ENCODE data around the gene RAD51B.
"Not testable (repeated sequence)": the region's sequence is repeated elsewhere in the genome, so short reads cannot be mapped to it uniquely, and the experiment has no call there.

The RAD51B gene

GRCh38 chr14:68186500-68187276 lies 367.1 kb downstream of the RAD51B start:
- FAIRE-seq: not testable (repeated sequence)

- no peak for FAIRE-seq
Measured at GRCh38 chr14:68188174-68188573, 368.6 kb downstream of the RAD51B start.

- FAIRE-seq: no peak
Measured at GRCh38 chr14:68190032-68190431, 370.5 kb downstream of the RAD51B start.

DNA sequence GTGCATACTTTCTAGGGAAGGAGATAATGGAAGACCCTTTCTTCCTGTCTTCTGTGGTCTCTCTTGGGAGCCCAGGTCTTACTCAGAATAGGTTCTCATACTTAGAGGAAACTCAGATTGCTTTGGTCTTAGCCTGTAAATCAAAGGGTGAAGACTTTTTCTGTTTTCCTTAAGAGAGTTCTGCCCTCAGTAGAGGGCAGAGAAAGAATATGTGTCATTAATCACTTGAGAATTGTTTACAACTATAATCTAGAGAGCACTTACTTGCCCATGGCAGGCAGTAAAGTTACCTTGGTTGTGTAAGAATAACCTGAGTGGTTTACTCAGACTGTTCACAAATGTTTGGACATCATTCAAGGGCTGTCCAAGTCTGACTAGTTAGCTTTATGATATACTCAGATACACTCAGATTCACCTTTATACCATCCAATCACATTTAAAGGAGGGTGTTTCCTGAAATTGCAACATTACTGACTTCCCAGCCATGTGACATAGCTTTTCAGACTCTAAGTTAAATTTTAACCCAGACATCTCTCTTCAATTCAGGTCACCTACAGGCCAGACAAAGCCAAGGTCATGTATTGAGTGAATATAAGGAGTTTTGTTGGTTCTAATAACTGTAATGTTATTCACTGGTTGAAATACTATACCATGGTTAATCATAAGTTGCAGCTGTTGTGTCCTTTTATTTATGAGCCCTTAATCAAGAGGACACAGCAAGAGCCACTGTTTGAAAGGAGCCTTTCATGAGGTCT lies 372.2 kb downstream of the RAD51B start:
- FAIRE-seq: peak; percentile 81

DNA sequence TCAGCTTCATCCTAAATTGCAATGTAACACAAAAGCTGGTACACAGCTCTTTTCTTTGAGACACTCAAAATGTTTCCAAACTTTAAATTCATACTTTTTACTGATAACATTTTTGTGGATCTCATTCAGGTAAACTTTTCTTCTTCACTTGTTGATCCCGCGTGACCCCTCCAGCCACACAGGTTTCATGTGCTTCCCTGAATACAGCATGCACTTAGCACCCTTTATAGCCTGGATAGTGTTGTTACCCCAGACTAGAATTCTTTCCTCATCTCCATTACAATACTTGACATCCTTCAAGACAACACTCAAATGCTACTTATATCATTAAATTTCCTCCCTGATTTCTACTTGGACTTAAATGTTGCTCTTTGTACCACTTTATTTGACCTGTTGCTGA lies 373.4 kb downstream of the RAD51B start:
- FAIRE-seq: no peak

GRCh38 chr14:68193970-68194681 lies 374.5 kb downstream of the RAD51B start:
- peak; percentile 64 for FAIRE-seq

DNA sequence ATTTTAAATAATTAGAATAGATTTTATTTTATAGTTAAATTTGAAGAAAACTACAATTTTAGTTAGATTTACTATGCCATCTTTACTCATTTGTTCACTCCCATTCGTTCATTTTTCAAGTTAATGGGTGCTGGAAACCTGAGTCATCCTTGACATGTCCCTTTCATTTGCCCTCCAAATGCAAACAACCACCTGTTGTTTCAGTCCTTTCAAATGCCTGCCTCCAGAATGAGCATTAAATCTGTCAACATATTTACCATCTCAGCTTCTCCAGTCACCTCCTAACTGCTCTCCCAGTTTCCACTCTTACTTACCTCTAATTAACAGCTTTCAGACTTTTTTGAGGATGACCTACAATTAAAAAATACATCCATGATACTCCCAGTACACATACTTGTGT lies 375.5 kb downstream of the RAD51B start:
- FAIRE-seq: peak; percentile 48

- FAIRE-seq: peak; percentile 72
Measured at GRCh38 chr14:68198713-68199495, 379.3 kb downstream of the RAD51B start.

DNA sequence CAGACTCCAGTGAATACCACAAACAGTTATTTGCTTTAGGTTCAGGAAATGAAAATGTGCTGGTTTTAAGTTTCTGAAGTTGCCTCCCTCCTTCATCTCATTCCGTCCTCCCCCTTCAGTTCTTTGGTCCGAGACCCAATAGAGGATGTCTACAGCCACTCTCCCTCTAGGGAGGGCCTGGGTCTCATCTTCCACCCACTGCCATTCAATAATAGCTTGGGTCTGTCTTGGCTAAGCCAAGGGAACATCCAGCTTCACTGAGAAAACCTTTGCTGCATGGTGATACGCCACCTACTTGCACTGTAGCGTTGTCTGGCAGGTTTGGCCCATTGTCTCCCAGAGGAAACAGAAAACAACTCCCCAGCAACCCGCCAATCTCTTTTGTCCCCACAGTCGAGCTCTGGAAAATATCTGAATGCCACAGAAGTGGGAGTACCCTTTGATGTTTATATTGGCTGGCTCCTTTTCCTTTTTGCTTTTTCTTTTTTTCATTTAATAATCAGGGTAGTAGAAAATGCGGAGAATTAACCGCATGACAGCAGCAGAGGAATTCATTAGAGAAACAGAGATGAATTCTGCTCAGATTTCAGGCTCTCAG lies 380.1 kb downstream of the RAD51B start:
- FAIRE-seq: no peak

GRCh38 chr14:68203871-68204270 lies 384.3 kb downstream of the RAD51B start:
- no peak for FAIRE-seq

DNA sequence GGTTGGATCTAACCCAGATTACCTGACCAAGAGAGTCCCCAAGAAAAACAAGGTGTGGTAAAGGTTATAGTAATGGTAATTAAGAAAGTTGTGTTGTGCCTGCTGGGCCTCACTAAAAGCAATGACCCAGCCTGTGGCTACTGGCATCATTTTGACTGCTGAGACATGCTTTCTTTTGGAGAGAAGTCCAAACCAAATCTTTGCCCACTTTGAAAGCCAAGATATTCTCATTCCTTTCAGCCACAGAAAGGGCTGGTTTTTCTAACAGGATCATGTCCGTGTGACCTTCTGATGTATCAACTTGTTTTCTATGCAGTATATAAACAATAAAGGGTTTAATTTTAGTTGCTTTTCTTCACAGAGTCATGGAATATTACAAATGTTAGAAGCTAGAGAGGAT lies 388.6 kb downstream of the RAD51B start:
- FAIRE-seq: no peak

- FAIRE-seq: no peak
Measured at GRCh38 chr14:68208626-68209317, 389.2 kb downstream of the RAD51B start.

DNA sequence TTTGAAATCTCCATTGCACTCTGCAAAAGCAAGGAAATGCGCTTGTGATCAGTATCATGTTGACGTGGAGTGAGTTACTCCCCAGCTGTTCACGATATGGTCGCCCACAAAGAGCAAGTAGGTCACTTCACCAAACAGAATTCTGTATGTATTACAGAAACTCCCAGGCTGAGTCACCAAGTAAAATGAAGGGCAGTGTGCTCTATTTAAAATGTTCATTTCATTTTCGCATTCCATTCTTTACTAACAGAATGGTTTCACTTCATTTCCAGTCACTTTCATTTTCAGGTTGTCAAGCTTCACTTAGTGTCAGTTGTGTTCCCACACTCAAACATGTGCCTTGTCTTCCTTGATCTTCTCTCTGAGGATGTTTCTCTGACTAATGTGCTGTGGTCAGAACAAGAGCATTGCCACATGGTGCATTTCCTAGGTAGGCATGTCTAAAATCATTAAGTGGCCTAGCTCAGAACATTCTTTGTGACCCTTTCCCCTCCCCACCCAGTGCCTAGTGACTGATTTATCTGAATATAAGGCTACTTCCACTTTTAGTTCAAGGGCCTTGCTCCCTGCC lies 391.2 kb downstream of the RAD51B start:
- no peak for FAIRE-seq

DNA sequence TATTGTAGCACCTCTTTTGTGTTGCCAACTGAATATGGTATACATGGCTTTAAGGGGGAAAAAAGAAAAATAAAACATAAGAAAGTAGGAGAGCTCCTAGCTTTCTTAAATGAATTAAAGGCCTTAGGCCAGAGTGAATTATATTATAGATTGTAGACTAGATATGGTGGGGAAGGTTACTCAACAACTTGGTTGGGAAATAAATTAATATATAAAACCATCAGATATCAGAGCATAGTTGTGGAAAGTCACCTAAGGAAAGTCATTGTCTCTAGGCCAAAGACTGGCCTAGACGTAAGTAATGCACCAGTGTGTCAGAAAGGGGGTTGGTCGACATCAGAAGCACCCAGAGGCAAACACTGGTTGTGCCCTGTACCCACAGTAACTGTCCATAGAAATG lies 391.8 kb downstream of the RAD51B start:
- FAIRE-seq: no peak

DNA sequence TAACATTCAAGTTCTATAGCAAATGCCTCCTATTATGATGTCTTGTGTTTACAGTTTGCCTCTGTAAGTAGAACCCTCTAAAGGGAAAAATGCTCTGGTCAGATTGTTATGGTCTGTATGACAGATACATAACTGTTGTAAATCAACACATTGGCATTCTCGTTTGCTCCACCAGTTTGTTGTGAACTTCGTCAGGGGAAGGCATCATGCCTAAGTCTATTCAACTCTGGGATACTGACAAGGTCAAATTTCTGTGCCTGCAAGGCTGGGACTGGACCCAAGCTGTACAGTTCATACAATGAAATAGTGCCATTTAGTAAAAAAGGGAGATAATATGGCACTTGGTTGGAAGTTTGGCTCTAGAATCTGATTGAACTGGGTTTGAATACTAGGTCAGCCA lies 392.3 kb downstream of the RAD51B start:
- no peak for FAIRE-seq

GRCh38 chr14:68212361-68212760 lies 392.8 kb downstream of the RAD51B start:
- no peak for FAIRE-seq

GRCh38 chr14:68214431-68214830 lies 394.9 kb downstream of the RAD51B start:
- FAIRE-seq: no peak

DNA sequence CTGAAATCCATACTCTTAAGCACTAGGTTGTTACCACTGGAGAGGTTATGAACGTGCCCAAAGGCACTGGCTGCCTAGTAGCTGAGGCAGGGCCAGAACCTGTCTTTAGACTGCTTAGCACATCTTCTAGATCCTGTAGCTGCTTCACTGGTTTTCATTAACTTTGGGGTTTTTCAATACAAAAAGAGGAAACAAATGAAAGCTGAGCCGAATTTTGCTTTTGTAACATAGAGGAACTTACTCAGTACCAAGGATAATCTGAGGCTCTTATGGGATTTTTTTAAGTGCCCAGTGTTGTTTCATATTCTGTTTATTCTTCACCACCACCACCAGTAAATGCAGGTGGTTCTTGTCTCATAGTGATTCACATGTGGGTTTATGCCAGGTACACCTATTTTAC lies 396.1 kb downstream of the RAD51B start:
- FAIRE-seq: no peak

DNA sequence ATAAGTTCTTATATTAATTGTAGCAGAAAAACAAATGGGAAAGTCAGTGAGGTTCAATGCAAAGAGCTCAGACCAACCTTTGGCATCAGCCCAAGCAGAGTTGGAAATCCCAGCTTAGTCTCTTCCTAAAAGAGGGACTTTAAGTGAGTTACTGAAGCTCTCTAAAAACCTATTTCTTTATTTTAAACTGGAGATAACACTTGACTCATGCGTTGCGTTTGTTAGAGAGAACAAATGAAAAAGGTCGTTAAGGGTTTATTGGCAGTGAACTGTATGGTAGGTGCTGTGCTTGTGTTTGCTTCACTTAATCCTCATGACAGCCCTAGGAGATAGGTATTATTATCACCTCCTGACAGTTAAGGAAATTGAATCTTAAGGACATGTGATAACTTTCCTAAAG lies 396.5 kb downstream of the RAD51B start:
- FAIRE-seq: peak; percentile 98

- no peak for FAIRE-seq
Measured at GRCh38 chr14:68216957-68217356, 397.4 kb downstream of the RAD51B start.

- peak; percentile 98 for FAIRE-seq
Measured at GRCh38 chr14:68217791-68218340, 398.3 kb downstream of the RAD51B start.
